Activated effector memory CD4-positive, alpha-beta T cell treated with Interleukin-2 at 50 U/mL for 16 hours (primary cell): Measurements from ENCODE around the gene DTNB.
"Not testable (repeated sequence)": the region's sequence is repeated elsewhere in the genome, so short reads cannot be mapped to it uniquely, and the experiment has no call there.

Experiments used
- DNase-seq: peaks from one replicate; pipeline ENCODE4 v3.0.0-alpha.2; 2020

Gene DTNB

GRCh38 chr2:25682082-25682481 lies 8.7 kb upstream of the DTNB start:
- DNase-seq, result no peak

GRCh38 chr2:25677877-25678276 lies 4.5 kb upstream of the DTNB start:
- DNase-seq, result no peak

DNA sequence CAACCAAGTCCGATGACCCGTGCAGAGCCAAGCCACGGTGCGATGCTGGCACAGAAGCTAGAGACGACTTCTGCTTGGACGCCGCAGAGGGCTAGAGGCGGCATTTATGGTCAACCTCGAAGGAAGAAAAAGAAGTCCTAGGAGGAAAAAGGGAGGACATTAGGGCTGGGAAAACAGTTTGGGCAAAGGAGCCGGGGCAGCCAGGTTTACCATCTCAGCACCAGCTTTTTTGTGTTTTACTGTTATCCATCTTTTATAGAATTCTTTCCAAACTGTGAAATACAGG lies 643 bp upstream of the DTNB start:
- DNase-seq, result no peak

DNA sequence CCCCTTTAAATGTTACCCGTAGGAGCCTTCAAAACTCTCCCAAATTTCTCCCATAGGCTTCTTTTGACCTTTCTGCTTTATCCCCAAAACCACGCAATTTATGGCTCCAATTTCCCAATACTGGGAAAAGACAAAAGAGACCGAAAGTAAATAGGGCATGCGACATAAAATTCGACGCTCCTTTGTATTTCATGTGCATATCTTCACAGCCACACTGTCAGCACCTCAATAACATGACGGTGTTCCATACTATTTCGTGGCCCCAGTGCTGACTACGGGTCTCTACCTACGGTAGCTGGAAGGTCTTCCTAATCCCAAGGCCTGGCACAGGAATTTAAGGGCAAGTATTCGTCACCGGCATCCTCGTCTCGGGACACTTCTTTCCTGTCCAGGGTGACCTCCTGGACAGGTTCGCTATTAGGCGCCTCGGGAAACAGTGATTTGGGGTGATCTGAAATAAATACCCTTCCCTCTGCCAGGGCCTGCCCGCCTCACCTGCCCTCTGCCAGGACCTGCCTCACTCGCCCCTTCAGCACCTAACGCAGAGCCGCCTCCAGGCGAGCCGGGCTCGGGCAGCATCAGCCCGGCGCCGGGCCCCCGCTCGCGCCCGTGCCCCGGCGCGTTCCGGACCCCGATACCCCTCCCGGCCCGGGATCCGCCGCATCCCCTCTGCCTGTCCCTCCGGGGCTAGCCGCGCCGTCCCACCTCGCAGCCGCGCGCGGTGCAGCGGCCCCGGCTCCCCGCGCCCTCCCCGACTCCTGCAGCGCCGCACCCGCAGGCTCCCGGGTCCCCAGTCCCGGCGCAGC lies 680 bp downstream of the DTNB start:
- peak; percentile 62 for DNase-seq

DNA sequence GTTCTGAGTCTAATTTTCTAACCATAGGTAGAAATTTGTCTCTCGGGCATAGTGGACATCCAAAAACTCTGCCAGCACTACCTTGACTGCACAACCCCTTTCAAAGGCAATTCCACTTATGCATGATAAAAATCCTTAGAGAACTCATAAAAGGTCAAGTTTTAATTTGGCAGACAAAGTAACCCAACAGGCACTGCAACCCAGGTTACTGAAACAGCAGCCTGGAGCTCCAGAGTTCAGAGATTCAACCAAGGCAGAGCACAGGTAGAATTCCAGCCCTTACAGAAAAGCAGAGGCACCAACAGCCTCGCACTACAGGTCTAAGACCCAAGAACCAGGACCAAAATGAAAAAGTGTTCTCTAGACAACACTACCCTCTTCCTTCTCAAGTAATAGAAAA lies 1.8 kb downstream of the DTNB start:
- no peak for DNase-seq

- DNase-seq, result no peak
Measured at GRCh38 chr2:25669520-25669919, 3.9 kb downstream of the DTNB start.

DNA sequence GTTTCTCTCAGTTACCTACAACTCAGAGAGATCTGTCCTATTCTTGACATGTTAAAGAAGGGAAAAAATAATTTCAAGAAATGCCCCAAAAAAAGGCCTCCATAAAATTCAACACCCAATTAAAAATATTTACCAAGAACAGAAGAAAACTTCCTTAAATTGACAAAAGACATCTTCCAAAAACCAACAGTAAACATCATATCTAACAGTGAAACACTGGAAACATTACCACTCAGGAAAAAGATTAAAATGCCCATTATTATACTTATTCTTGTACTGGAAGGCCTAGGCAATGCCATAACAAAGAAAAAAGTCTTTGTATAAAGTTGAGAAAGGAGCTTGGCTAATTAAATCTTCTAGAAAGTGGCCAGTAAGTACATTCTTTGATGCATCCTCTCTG lies 7.2 kb downstream of the DTNB start:
- no peak for DNase-seq

DNA sequence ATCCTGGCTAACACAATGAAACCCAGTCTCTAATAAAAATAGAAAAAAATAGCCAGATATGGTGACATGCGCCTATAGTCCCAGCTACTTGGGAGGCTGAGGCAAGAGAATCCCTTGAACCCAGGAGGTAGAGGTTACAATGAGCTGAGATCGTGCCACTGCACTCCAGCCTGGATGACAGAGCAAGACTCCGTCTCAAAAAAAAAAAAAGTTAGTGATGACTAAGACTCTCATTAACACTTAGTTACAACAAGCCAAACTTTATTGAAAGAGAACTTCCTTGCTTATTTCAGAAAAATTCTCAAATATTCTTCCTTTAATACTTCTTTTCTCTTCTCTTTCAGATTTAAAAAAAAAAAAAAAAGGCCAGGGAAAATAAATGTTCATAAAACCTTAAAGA lies 7.9 kb downstream of the DTNB start:
- not testable (repeated sequence) for DNase-seq

DNA sequence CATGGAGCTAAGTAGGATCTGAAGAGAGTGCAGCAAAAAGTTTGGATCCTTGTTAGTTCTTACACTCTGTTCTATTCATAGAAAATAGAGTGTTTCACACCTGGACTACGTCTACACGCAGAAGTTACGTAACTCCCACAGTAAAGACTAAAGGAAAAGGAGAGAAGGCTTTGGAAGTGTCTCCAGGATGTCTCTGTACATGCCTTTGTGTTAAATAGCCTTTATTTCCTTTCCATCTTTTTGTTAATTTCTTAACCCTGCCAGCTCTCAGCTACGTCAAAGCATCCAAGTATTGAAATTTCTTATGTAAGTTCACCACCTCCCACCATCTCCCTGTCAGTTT lies 8.4 kb downstream of the DTNB start:
- DNase-seq, result no peak

DNA sequence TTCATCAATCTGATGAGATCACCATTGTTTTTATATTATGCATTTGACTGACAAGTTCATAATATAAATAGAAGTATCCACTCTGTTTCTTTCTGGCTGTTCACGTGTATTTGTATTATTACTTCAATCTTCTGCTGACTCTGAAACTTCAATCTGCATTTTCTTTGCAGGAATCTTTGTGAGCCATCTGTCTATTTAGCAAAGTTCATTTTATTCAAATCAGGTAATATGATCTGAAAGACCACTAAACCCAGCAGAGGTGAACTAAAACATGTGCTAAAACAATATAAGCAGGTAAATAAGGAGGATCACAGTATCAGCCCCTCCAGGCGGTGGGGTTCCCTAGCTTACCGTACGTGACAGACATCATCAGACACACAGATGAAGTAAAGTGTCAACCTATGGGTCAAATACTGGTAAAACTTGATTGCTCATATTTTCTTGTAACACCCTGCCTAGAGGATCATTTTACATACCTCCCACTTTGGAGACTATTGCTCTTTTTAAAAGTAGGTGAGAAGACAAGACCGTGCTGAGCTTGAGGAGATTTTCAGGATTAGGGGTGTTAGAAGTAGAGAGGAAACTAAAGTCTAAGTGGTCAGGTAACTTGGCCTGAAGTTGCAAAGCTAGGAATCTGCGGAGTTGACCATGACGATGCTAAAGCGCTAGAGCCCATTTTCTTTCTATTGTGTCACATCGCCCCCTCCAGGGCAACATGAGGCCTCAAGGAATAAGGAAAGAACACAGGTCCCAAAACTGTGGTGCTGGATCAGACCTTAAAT lies 9.0 kb downstream of the DTNB start:
- no peak for DNase-seq

DNA sequence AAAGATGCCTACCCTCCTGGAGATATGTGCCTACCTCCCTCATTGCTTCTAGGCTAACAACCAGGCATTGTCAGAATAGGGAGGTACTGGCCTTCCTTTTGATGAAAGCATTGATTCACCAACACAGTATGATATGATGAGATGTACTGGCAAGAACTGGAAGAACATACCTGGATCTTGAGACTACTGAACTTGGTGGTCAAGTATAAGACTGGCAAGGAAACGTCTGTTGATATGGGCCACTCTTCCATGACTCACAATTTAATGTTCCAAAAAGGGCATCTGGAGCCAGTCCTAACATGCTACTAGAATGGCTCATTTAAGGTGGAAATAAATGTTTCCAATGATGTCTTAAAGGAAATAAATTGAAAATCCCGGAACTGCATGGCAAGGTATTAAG lies 18.1 kb downstream of the DTNB start:
- no peak for DNase-seq

DNA sequence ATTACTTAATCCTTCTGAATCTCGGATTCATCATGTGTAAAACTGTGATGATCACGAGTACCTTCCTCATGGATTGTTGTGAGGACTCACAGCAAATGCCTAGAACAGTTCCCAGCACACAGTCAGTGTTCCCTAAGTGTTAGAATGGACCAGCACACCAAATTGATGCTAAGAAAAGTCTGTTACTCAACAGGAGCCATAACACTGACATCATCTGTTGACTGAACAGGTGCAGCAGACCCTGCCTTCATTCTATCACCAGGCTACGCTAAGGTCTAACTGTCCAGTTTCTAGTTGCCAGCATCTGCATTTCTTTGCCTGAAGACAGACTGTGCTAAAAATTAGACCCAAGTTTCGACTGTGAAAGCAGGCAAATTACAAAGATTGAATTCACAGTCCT lies 18.6 kb downstream of the DTNB start:
- DNase-seq, result no peak

DNA sequence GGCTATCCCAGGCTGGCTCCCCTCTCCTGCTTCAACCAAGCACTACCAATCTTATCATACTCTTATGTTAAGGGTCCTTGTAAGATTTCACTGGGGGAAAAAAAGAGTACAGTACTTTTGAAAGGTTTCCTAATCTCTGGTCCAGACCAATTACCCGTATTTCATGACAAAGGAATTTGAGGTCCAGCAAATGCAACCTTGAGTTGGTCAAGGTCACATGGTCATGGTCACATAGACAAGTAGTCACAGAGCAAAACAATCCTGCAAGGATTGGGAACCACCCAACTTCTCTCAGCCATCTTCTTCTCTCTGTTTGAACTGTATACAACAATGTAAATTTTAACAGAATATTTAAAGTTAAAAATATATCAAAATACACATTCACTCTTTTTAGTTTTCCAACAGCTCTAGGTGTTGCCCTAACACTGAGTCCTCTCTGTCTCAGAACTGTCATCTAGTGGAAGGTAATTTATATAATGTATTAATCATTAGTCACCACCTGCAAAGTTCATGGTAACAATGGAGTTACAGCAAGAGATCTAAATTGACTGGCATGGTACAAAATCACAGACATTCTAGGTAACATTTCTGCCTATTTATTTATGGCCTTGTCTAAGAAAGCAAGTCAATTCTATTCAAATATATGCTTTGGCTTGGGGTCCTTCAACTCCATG lies 21.5 kb downstream of the DTNB start:
- DNase-seq, result no peak

GRCh38 chr2:25651066-25651465 lies 22.3 kb downstream of the DTNB start:
- no peak for DNase-seq

DNA sequence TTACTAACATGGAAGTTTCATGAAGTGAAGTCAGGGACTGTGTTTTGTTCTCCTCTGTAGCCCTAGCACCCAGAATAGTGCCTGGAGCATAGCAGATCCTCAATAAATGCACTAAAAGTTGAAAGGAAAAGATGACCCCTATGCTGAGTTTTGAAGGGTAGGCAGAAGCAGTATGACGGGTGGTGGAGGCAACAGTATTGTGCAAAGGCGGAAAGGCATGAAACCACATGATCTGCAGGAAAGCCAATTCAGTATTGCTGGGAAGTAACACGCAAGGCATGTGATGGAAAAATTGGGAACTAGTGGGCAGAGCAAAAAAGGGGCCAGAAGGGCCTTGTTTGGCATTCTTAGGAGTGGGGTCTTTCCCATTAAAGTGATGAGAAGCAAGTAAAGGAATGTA lies 23.1 kb downstream of the DTNB start:
- no peak for DNase-seq

GRCh38 chr2:25649786-25650185 lies 23.6 kb downstream of the DTNB start:
- no peak for DNase-seq

DNA sequence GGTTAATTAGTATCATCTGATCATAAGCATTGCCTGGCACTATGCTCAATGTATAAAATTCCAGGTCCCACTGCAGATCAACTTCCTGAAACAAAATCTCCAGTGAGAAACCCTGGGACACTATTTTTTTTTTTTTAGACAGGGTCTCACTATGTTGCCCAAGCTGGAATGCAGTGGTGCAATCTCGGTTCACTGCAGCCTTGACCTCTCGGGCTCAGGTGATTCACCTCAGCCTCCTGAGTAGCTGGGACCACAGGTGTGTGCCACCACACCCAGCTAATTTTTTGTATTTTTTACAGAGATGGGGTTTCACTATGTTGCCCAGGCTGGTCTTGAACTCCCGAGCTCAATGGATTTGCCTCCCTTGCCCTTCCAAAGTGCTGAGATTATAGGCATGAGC lies 31.1 kb downstream of the DTNB start:
- no peak for DNase-seq

GRCh38 chr2:25639696-25640095 lies 33.7 kb downstream of the DTNB start:
- DNase-seq, result no peak

- no peak for DNase-seq
Measured at GRCh38 chr2:25639131-25639530, 34.2 kb downstream of the DTNB start.

- no peak for DNase-seq
Measured at GRCh38 chr2:25635797-25636196, 37.6 kb downstream of the DTNB start.

DNA sequence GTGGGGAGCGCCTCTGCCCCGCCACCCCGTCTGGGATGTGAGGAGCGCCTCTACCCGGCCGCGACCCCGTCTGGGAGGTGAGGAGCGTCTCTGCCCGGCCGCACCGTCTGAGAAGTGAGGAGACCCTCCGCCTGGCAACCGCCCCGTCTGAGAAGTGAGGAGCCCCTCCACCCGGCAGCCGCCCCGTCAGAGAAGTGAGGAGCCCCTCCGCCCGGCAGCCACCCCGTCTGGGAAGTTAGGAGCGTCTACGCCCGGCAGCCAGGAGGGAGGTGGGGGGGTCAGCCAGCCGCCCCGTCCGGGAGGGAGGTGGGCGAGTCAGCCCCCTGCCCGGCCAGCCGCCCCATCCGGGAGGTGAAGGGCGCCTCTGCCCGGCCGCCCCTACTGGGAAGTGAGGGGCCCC lies 39.6 kb downstream of the DTNB start:
- not testable (repeated sequence) for DNase-seq

DNA sequence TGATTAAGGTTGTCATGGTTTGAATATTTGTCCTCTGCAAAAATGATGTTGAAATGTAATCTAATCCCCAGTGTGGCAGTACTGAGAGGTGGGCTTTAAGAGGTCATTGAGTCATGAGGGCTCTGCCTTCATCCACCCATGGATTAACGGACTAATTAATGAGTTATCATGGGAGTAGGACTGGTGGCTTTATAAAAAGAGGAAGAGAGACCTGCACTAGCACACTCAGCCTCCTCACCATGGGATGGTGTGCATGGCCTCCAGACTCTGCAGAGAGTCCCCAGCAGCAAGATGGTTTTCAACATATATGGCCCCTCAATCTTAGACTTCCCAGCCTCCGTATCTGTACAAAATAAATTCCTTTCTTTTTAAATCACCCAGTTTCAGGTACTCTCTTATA lies 41.0 kb downstream of the DTNB start:
- no peak for DNase-seq

- DNase-seq, result no peak
Measured at GRCh38 chr2:25624635-25625034, 48.7 kb downstream of the DTNB start.

DNA sequence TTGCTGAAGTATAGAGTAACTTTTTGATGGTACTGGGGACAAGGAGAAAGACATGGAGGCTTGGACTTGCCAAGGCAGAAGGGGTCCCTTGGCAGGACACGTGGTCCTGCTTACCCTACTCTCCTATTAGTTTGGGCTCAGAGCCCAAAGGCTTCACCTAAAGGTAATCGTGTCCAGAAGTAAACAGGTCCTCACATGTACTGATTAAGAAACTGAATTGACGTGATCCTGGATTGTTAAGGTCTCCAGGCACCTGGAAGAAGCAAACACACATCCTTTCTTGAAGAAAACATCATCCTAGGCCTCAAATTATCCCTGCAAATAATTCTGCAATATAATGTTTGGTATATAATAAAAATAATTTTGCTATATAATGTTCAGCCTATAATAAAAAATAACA lies 50.0 kb downstream of the DTNB start:
- DNase-seq, result no peak
